ENCODE measurements around the gene DNMT3L.
A peak's percentile ranks its signal among the peaks of the same experiment; 100 is the strongest.
"Not testable (repeated sequence)": the region's sequence is repeated elsewhere in the genome, so short reads cannot be mapped to it uniquely, and the experiment has no call there.

DNMT3L gene

GRCh38 chr21:44294391-44295162 lies 32.9 kb upstream of the DNMT3L start:
- DNase-seq = no peak

- peak; percentile 39 for DNase-seq
Observed at GRCh38 chr21:44293551-44294231, 32.0 kb upstream of the DNMT3L start.

GRCh38 chr21:44292812-44293195 lies 31.1 kb upstream of the DNMT3L start:
- no peak for DNase-seq

- DNase-seq = no peak
Observed at GRCh38 chr21:44291936-44292811, 30.5 kb upstream of the DNMT3L start.

GRCh38 chr21:44291078-44291935 lies 29.6 kb upstream of the DNMT3L start:
- DNase-seq = no peak

GRCh38 chr21:44290327-44291077 lies 28.8 kb upstream of the DNMT3L start:
- no peak for DNase-seq

GRCh38 chr21:44289381-44290010 lies 27.8 kb upstream of the DNMT3L start:
- DNase-seq = no peak

GRCh38 chr21:44288251-44289110 lies 26.8 kb upstream of the DNMT3L start:
- DNase-seq = no peak

- DNase-seq = no peak
Observed at GRCh38 chr21:44286716-44287632, 25.3 kb upstream of the DNMT3L start.

- DNase-seq = no peak
Observed at GRCh38 chr21:44286086-44286715, 24.5 kb upstream of the DNMT3L start.

- no peak for DNase-seq
Observed at GRCh38 chr21:44285138-44285992, 23.7 kb upstream of the DNMT3L start, which contains the start of gene AIRE. Gene AIRE, plus strand, starts transcription at chr21:44285876. Its CDS starts 131 bp downstream, at chr21:44286007.

- no peak for DNase-seq
Observed at GRCh38 chr21:44283948-44284347, 22.3 kb upstream of the DNMT3L start.

- not testable (repeated sequence) for DNase-seq
Observed at GRCh38 chr21:44283211-44283785, 21.6 kb upstream of the DNMT3L start.

GRCh38 chr21:44282370-44282769 lies 20.7 kb upstream of the DNMT3L start:
- no peak for DNase-seq

GRCh38 chr21:44281801-44282200 lies 20.1 kb upstream of the DNMT3L start:
- DNase-seq = no peak

GRCh38 chr21:44279354-44280260 lies 17.9 kb upstream of the DNMT3L start:
- no peak for DNase-seq

Data from central memory CD4-positive, alpha-beta T cell (primary cell).